GM18519 (cell line): ENCODE measurements around the gene CRTC3.

Experiments
- ATAC-seq: cut with Tn5 transposase; IDR thresholded peaks from one replicate; pipeline ENCODE4 v1.9.1; 2021; ENCODE audit warnings: mild to moderate bottlenecking, moderate library complexity; ENCODE audit not compliant: unreplicated experiment, low FRiP score

CRTC3 gene

DNA sequence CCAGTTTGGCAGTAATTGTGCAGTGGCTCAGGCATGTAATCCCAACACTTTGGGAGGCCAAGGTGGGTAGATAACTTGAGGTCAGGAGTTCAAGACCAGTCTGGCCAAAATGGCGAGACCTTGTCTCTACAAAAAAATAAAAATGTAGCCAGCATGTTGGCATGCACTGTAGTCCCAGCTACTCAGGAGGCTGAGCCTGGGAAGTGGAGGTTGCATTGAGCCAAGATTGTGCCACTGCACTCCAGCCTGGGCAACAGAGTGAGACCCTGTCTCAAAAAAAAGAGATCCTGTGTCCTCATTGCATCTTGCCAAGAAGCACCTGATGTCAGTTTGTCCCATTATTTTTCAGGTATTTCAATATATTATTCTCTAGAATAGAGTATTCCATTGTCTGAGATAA, 61.8 kb downstream of the CRTC3 start:
- ATAC-seq: no peak

DNA sequence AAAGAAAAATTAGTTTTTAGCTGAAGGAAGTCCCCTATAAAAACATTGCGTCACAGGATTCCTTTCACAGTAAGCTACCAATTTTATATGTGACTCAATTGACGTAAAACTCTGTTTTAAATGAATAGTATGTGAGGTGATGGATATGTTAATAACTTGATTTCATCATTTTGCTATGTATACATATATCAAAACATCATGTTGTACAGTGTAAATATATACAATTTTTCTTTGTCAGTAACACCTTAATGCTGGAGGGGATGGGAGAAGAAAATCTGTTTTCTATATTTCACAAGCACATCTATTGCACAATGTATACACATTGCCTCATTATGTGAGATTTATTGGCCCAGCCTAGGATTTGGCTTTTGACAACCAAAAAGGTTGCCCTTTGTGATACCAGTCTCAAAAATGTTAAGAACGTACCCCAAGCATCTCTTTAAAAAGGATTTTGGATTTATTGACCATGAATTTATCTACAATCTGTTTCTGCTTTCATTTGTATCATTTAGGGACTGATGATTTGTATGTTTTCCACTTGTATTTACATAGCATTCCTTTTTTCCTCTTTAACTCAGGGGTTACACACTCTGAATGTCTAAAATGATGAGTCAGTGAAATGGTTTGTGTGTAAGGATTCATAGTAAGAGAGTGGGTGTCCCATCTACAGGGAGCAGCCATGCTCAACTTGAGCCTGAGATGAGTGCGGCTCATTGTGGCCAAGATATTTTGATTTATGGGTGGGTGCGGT, 62.6 kb downstream of the CRTC3 start:
- ATAC-seq: no peak

DNA sequence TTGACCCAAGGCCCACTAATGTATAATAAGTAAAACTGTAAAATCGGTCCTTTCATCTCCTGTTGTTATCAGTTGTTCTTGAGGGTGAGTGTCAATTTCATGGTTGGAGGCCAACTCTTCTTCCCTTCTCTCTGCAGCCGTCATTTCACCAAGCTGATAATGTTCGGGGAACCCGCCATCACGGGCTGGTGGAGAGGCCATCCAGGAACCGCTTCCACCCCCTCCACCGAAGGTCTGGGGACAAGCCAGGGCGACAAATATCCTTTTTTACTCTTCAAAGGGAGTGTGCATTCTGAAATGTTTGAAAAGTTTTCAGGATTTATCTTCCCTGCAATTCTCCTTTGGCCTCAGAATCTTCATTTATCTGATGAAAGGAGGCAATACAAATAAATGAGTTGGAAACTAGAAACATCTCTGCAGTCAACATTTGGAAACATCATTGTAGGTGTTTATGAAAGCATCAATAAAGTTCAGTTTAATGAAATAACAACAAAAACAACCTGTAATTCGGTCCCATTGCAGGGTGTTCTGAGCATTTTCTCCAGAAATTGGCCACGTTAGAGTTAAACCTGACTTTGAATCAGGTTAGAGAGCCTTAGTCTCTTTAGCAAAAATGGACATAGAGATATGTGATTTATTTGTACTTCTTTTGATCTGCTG, 63.9 kb downstream of the CRTC3 start:
- no peak for ATAC-seq

- no peak for ATAC-seq
These were observed 64.6 kb downstream of the CRTC3 start for GRCh38 chr15:90594301-90594738.

DNA sequence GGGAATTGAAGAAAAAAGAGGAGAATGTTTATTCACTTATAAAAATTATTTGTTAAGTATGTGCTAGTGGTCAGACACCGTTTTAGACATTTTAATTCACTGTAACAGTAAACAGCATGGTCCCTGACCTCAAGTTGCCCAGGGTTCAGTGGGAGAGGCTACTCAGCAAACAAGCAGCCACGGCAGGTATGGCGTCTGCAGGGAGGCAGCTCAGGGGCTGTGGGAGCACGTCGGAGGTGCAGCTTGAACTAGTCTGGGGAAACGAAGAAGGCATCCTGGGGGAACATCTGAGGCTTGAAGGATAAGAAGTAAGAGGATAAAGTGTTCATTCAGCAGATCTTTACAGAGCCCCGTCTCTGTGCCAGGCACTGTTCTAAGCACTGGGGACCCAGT, 66.0 kb downstream of the CRTC3 start:
- ATAC-seq: no peak

- ATAC-seq: no peak
These were observed 67.2 kb downstream of the CRTC3 start for GRCh38 chr15:90596943-90597342.

DNA sequence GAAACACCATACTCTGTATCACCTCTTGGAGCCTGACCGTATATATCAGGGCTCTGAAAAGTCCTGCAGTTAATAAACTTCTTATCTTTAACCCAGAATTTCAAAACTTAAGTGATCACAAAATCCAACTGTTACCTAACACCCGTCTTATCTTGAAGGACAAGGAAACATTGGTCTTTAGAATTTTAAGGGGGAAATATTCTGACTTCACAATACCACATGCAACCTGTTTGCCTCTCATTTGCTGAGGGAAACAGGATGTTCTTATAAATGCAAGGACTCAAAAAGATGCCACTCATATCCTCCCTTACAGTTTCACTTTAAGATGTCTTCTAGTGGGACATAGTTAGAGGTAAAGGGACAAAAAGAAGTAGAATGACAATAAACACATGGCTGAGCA, 67.9 kb downstream of the CRTC3 start:
- no peak for ATAC-seq

GRCh38 chr15:90598031-90598577, 68.4 kb downstream of the CRTC3 start:
- ATAC-seq: no peak

- no peak for ATAC-seq
These were observed 69.0 kb downstream of the CRTC3 start for GRCh38 chr15:90598679-90599078.

DNA sequence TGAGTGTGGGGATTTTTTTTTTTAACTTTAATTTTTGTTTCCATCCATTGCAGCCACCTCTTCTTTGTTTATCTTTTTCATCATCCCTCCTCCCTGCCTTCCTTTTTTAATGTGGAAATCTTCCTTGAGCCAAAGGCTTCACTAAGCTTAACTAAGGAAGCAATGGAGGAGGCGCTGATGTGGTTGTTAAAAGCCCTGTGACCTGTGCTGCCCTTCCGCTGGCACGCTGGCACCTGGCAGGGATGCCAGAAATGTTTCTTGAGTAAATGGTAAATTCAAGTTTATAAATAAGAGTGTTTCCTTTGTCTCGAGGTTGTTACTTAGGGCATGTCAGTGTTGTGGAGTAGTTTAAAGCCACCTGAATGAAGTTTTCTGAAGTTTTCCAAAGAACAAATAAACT, 69.4 kb downstream of the CRTC3 start:
- no peak for ATAC-seq

DNA sequence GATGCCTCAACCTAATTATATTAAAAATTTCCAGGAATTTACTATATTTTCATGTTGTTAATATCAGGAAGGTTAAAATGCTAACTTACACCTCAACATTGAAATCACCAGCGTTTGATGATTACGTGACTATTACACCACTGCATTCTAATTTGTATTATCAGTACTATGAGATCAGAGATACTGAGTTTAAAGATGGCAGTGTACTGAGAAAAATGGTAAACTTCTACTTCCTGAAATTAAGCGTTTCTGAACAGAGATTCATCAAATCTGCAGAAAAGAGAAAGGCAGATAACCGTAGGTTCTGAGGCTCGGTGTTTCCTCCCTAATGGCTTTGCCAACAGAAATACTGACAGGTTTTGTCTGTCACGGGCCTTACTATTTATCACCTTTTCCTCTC, 69.9 kb downstream of the CRTC3 start:
- ATAC-seq: no peak

- no peak for ATAC-seq
These were observed 71.2 kb downstream of the CRTC3 start for GRCh38 chr15:90600954-90601353.

DNA sequence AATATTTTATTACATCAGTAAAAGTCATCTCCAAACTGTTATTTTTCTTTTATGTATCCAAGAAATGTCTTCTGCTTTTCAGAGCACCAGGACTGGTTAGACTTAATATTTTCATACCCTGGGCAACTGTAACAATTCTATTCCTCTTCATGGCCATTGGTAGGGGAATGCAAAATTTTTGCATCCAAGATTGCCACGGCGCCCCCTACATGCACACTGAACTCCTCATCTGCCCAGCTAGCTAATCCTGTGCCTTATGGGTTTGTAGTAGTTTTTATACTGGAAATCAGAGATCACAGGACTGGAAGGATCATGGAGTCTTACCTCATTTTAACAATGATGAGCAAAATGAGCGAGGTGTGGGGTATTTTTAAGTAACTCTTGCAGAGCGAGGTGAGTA, 74.2 kb downstream of the CRTC3 start:
- no peak for ATAC-seq

GRCh38 chr15:90606641-90607040, 76.9 kb downstream of the CRTC3 start:
- ATAC-seq: no peak

- ATAC-seq: no peak
These were observed 77.6 kb downstream of the CRTC3 start for GRCh38 chr15:90607361-90607760.

DNA sequence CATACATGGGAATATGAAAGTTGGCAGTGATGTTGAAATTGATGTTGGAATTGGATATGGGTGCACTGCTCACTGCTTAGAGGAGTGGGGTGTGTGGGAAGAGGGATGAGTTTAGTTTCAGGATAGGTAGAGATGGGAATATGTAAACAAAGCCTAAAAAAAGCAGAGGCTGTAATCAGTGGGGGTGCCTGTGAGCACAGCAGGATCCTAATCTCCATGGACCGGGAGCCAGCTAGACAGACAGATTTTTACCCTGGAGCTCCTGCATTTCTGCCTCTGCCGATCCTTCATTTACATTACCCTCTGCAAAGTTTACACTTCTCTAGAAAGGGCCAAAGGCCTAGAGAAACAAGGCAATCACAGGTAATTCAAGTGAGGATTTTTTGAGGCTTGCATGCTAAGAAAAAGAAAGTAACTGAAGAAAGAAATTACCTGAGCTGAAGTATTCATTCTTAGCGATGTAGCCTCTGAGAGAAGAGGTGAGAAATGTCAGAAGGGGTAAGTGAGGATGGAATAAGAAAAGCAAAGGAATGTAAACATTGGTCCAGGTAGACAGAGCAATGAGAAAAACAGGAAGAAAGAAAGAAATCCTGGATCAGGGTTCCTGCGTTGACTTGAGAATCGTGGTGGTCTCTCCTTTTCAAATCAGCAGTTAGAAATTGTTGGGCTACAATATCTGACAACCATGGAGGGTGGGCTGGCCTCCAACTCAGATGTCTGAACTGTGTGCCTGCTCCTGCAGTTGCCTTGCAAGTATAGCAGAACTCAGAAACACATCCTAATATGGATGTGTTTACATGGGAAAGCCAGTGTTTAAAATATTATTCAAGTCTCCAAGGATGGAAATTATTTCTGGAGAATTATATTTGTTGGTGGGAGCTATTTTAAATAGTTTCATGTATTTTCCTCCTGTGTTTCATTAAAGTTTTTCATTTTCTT, 79.8 kb downstream of the CRTC3 start:
- no peak for ATAC-seq

DNA sequence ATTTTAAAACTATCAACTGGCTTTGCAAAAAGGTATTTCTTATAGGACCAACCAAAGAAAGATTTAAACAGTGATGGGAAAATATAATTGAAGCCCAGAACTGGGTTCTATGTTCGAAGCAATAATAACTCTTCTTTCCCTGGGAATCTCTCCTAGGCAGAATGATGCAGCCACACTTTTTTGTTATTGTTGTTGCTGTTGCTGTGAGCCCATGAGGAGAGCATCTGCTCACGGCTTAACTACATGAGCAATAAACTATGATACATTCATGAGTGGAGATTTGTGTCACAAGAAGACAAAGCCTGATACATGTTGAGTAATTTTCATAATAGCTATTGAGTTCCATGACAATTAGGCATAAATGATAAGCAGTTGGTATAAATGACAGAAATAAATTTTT, 80.5 kb downstream of the CRTC3 start:
- no peak for ATAC-seq

GRCh38 chr15:90611157-90611556, 81.4 kb downstream of the CRTC3 start:
- no peak for ATAC-seq

GRCh38 chr15:90617171-90617570, 87.4 kb downstream of the CRTC3 start:
- ATAC-seq: no peak

DNA sequence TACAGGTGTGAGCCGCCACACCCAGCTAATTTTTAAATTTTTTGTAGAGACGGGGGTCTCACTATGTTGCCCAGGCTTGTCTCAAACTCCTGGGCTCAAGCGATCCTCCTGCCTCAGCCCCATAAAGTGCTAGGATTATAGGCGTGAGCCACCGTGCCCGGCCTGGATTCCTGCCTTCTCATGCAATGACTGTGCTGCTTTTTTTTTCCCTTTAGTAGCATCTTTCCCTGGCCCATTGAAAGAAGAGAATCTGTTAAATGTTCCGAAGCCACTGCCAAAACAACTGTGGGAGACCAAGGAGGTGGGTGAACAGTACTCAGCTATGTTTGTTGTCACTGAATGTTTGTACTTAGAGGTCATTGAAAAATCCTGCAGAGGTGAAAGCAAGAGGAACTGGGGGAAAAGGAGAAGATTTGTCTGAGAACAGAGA, 88.0 kb downstream of the CRTC3 start:
- no peak for ATAC-seq
